ENCODE results near the gene ADNP.

ADNP gene

DNA sequence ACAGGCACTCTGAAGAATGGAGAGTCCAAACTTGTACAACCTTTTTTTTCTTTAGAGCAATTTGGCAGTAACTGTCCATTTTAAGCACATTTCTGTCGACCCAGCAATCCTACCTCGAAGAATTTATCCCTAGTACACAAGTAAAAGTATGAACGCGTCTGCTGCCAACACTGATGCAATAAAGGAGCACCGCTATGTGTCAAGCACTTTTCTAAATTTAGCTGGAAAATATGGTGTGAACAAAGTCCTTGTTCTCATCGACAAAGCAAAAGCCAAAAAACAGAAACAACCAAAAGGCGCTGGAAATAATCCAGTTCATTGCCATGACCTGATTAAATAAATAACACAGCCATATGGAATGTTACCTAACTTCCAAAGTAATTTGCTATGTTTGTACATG is 26.0 kb upstream of the ADNP start:
- Mint-ChIP-seq H3K27ac (peak overlapping the region; percentile 96), H3K4me3 (peak overlapping the region; percentile 93), H3K27me3 (ENCODE audit: low read depth) (no peaks in the 10 kb centered on the region), H3K4me1 (ENCODE audit: low read depth) (peaks cover 44% of the 10 kb centered on the region), H3K36me3 (ENCODE audit: low read depth) (peaks cover 16% of the 10 kb centered on the region), H3K9me3 (no peaks in the 10 kb centered on the region)

DNA sequence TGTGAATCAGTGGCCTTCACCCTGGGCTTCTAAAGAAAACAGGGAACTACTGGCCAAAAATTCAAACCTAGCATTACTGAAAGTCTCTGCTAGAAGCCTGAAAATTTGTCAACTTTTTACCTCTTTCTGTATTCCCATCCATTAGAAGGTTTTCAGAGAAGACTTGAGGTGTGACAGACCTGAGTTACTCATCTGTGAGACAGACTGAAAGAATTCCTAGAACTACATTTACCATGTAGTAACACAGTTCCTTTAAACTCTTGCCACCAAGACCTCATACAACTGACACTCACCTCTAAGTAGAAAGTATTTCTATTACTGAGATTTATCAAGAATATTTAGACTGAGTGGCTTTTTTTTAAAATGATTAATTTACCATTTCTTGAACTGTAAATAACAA is 22.6 kb upstream of the ADNP start:
- no peaks in the 10 kb centered on the region for H3K9me3 Mint-ChIP-seq
- no peak overlapping the region for H3K27ac Mint-ChIP-seq
- H3K4me1 Mint-ChIP-seq (ENCODE audit: low read depth), result peaks cover 30% of the 10 kb centered on the region
- H3K36me3 Mint-ChIP-seq (ENCODE audit: low read depth), result peaks cover 16% of the 10 kb centered on the region
- H3K27me3 Mint-ChIP-seq (ENCODE audit: low read depth), result no peaks in the 10 kb centered on the region
- no peak overlapping the region for H3K4me3 Mint-ChIP-seq

DNA sequence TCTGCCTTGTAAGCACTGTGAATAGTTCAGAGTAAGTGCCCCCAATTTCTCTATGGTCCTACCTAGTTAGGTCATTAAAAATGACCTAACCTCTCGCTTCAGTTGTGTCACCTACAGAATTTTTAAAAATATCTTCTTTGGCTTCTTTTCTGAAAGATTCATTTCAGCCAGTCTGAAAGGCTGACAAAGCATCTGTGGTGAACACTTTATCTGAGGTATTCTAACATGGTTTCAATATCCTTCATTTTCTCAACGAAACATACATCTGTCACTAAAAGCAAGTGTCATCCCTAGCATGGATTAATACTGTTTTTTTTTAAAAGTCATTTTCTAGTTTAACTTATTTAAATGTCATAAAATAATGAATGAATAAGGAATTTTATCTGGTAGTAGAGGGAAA is 22.0 kb upstream of the ADNP start:
- H3K27ac Mint-ChIP-seq, result no peak overlapping the region
- H3K9me3 Mint-ChIP-seq, result no peaks in the 10 kb centered on the region
- H3K36me3 Mint-ChIP-seq (ENCODE audit: low read depth), result peaks cover 19% of the 10 kb centered on the region
- H3K4me3 Mint-ChIP-seq, result no peak overlapping the region
- no peaks in the 10 kb centered on the region for H3K27me3 Mint-ChIP-seq (ENCODE audit: low read depth)
- peaks cover 31% of the 10 kb centered on the region for H3K4me1 Mint-ChIP-seq (ENCODE audit: low read depth)

DNA sequence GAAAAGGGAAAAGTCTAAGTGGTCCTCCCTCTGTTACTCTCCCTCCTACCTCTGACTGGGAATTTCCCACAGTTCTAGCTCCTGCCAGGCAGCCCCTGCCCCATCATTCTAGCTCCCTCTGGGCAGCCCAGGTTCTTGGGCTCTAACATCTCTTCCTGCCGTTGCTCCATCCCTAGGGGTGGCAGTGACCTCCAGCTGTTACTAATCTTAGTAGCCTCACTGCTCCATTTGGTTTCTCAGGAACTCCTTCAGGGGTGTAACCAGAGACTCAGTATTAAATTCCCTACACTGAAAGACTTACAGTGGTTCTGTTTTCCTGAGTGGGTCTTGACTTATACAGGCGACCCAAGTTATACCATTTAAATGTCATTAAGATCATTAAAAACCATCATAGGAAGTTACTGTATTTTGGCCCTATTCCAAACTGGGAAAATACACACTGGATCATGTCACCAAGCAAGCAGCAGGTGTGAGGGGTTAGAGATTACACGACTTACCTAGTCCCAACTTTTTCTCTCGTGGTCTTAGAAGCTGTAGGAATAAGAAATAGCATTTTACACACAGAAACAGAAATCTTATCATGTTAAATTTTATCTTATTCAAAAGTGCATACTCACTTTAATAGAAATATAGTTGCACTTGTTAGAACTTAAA is 17.0 kb upstream of the ADNP start:
- no peak overlapping the region for H3K27ac Mint-ChIP-seq
- no peak overlapping the region for H3K4me3 Mint-ChIP-seq
- no peaks in the 10 kb centered on the region for H3K9me3 Mint-ChIP-seq
- H3K27me3 Mint-ChIP-seq (ENCODE audit: low read depth), result no peaks in the 10 kb centered on the region
- peaks cover 29% of the 10 kb centered on the region for H3K36me3 Mint-ChIP-seq (ENCODE audit: low read depth)
- peaks cover 7% of the 10 kb centered on the region for H3K4me1 Mint-ChIP-seq (ENCODE audit: low read depth)

DNA sequence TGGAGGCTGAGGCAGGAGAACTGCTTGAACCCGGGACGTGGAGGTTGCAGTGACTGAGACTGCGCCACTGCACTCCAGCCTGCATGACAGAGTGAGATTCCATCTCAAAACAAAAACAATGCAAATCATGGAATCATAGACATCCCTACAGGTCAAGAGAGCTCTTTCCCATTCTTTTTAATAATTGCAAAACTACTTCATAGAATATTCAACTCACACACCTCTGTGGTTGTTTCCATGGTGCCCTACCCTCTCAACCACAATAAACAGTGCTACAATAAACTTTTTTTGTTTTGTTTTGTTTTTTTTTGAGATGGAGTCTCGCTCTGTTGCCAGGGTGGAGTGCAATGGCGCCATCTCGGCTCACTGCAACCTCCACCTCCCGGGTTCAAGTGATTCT is 11.8 kb upstream of the ADNP start:
- H3K27me3 Mint-ChIP-seq (ENCODE audit: low read depth), result no peaks in the 10 kb centered on the region
- no peaks in the 10 kb centered on the region for H3K9me3 Mint-ChIP-seq
- peaks cover 2% of the 10 kb centered on the region for H3K4me1 Mint-ChIP-seq (ENCODE audit: low read depth)
- H3K27ac Mint-ChIP-seq, result no peak overlapping the region
- H3K36me3 Mint-ChIP-seq (ENCODE audit: low read depth), result peaks cover 34% of the 10 kb centered on the region
- H3K4me3 Mint-ChIP-seq, result no peak overlapping the region

DNA sequence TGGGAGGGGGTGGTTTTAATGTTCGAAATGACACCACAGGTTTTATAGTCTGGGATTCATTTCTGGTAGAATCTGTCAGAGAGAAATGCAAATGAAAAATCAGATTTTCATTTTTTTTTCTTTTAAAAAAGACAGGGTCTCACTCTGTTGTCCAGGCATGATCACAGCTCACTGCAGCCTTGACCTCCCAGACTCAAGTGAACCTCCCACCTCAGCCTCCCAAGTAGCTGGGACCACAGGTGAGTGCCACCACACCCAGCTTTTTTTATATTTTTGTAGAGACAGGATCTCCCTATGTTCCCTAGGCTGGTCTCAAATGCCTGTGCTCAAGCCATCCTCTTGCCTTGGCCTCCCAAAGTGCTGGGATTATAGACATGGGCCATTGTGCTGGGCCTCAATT is 2.4 kb upstream of the ADNP start:
- Mint-ChIP-seq H3K27ac (no peak overlapping the region), H3K27me3 (ENCODE audit: low read depth) (no peaks in the 10 kb centered on the region), H3K36me3 (ENCODE audit: low read depth) (peaks cover 32% of the 10 kb centered on the region), H3K4me1 (ENCODE audit: low read depth) (peaks cover 15% of the 10 kb centered on the region), H3K9me3 (no peaks in the 10 kb centered on the region), H3K4me3 (no peak overlapping the region)

DNA sequence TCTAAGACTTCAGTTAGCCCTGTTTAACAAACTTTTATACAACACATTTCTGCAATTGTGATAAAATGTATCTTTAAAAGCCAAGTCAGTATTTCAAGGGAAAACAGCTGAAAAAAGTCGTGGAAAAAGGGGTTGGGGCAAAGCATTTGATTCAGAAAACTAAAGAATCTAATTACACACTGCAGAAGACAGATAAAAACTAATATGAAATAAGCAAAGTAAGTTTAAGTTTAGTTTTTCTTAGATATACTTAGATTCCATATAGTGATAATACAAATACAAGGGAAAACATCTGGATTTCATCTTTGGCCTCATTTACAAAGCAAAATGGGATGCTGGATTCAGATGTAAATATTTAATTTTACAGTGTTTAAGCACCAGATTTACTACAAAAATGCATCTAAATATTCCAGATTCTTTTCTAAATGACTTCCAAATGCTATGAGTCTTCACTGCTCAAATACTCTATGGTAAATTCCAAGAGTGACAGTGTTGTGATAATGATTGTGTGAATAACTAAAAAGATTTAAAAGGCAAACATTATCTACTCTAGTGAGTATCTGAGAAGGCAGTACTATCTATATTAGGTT is 1.5 kb upstream of the ADNP start:
- peaks cover 37% of the 10 kb centered on the region for H3K36me3 Mint-ChIP-seq (ENCODE audit: low read depth)
- peak overlapping the region; percentile 9 for H3K27ac Mint-ChIP-seq
- no peak overlapping the region for H3K4me3 Mint-ChIP-seq
- no peaks in the 10 kb centered on the region for H3K9me3 Mint-ChIP-seq
- no peaks in the 10 kb centered on the region for H3K27me3 Mint-ChIP-seq (ENCODE audit: low read depth)
- peaks cover 22% of the 10 kb centered on the region for H3K4me1 Mint-ChIP-seq (ENCODE audit: low read depth)

DNA sequence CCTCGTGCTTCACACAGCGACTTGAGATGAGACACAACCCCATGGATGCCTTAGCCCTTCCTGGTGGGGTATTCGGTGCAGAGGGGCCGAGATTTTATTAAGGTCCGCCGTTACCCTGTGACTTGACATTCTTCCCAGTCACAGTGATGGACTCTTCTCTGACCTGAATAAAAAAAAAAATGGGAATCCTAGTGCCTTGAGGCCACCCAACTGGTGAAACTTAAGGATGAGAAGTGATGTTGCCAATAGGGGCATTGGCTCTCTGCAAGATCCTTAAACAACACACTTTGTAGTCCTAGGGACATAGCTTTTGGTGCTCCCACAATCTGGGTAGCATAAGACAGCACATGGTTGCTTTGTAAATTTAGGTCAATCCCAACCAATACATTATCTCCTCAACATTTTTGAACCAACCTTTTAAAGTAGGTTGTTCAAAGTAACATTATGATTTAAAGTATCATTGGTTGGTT is 814 bp upstream of the ADNP start:
- H3K9me3 Mint-ChIP-seq, result no peaks in the 10 kb centered on the region
- peaks cover 27% of the 10 kb centered on the region for H3K4me1 Mint-ChIP-seq (ENCODE audit: low read depth)
- H3K4me3 Mint-ChIP-seq, result peak overlapping the region; percentile 83
- peak overlapping the region; percentile 75 for H3K27ac Mint-ChIP-seq
- peaks cover 44% of the 10 kb centered on the region for H3K36me3 Mint-ChIP-seq (ENCODE audit: low read depth)
- H3K27me3 Mint-ChIP-seq (ENCODE audit: low read depth), result no peaks in the 10 kb centered on the region

DNA sequence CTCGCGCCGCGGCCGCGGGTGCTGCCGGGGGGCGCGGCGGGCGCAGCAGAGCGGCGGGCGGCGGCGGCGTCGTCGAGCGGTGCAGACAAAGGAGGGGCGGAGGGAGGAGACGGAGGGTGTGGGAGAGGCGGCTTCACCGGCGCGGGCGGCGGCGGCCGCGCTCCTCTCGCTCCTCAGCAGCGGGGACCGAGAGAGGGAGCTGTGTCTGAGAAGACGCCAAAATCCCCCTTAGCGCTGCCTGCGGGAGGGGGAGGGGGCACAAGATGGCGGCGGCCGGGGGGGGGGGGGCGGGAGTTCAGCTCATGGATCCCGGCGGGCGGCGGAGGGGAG is 296 bp downstream of the ADNP start:
- H3K36me3 Mint-ChIP-seq (ENCODE audit: low read depth), result peaks cover 41% of the 10 kb centered on the region
- H3K4me1 Mint-ChIP-seq (ENCODE audit: low read depth), result peaks cover 28% of the 10 kb centered on the region
- H3K9me3 Mint-ChIP-seq, result no peaks in the 10 kb centered on the region
- peak overlapping the region; percentile 83 for H3K27ac Mint-ChIP-seq
- H3K4me3 Mint-ChIP-seq, result peak overlapping the region; percentile 80
- H3K27me3 Mint-ChIP-seq (ENCODE audit: low read depth), result no peaks in the 10 kb centered on the region

DNA sequence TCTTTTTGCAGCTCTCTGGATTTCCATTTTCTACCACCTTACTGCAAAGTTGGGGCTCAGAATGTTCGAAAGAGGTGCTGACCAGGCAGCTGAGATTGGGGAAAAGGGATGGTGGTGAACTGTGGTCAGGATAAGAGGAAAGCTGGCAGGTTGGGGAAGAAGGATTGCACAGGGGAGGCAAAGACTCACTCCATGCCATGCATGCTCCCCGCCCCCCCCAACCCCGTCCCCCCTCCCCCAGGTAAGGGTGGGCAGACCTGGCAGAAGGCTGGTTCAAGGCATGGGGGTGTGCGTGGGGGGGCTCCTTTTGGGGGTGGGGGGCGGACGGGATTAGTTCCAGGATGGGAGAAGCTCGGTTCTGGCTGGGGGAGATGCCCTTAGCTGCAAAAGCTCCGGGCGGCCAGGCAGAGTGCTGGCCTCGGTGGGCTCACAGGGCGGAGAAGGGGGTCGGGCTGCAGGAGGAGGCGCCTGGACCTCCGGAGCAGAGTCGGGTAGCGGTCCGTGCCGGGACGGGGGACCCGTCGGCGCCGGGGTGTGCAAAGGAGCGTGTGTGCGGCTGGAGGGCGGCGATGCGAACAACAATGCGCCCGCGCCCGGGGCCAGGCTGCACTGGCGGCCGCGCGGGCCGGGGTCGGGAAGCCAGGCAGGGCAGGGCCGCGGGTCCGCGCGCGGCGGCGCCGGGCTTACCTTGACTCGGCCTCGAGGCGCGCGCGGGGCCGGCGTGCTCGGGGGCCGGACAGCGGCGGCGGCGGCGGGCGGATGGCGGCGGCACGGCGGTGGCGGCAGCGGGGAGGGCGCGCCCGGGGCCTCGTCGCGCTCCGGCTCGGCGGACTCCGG is 880 bp downstream of the ADNP start:
- peaks cover 38% of the 10 kb centered on the region for H3K36me3 Mint-ChIP-seq (ENCODE audit: low read depth)
- H3K9me3 Mint-ChIP-seq, result no peaks in the 10 kb centered on the region
- peaks cover 31% of the 10 kb centered on the region for H3K4me1 Mint-ChIP-seq (ENCODE audit: low read depth)
- no peaks in the 10 kb centered on the region for H3K27me3 Mint-ChIP-seq (ENCODE audit: low read depth)
- H3K4me3 Mint-ChIP-seq, result peak overlapping the region; percentile 92
- peak overlapping the region; percentile 92 for H3K27ac Mint-ChIP-seq

DNA sequence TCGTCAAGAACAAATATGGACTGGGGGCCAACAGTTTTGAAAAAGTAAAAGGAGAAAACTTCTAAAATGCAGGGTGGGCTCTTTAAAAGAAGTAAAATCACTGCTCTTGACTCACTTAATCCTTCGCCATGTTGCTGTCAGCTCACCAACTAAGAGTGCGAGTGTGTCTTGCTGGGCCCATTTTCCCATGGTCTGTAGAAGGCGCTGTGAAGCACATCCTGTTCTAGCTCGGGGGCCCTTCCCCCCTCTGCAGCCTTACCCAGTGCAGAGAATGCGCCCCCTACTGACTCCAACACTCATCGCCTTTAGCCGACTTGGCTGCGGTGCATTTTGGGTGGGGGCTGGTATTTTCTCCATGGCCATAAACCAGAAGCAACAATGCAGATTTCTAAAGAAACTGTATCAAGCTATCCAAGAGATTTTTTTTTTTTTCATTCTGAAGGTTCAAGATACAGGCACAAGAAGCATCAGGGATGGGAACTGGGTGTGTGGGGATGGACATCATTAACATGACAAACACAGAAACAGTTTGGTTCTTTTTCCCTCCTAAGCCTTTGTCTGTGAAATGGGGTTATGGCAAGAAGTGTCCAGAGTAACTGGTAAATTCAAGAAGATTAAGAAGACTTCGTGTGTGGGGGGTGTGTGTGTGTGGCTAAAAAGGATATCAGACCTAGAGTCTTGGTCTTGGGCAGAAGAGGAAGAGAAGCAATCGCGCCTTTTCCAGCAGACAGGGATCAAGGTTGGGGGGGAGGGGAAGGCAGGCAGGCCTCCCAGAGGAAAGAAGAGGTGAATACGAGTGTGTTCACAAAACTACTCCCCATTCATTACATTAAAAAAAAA is 1.7 kb downstream of the ADNP start:
- Mint-ChIP-seq H3K4me3 (peak overlapping the region; percentile 92), H3K36me3 (ENCODE audit: low read depth) (peaks cover 39% of the 10 kb centered on the region), H3K4me1 (ENCODE audit: low read depth) (peaks cover 35% of the 10 kb centered on the region), H3K9me3 (no peaks in the 10 kb centered on the region), H3K27me3 (ENCODE audit: low read depth) (no peaks in the 10 kb centered on the region), H3K27ac (peak overlapping the region; percentile 92)

DNA sequence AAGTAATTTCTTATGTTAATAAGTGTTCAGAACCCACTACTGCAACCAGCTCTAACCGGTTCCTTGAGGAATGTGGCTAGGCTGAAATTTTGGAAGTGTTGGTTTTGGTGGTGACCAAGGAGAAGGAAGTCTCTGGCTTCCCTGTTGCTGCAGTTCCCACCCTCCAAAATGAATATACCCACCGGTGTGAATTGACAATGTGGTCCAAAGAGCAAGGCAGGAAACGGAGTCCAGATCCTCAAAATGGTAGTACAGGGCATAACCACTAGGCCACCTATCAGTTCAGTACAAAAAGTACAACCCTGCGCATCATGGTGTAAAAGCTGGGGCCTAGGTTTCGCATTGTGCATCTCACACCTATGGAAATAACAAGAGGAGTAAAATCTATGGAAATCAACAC is 2.8 kb downstream of the ADNP start:
- Mint-ChIP-seq H3K4me1 (ENCODE audit: low read depth) (peaks cover 35% of the 10 kb centered on the region), H3K27me3 (ENCODE audit: low read depth) (no peaks in the 10 kb centered on the region), H3K36me3 (ENCODE audit: low read depth) (peaks cover 34% of the 10 kb centered on the region), H3K9me3 (no peaks in the 10 kb centered on the region), H3K27ac (peak overlapping the region; percentile 36), H3K4me3 (peak overlapping the region; percentile 92)

DNA sequence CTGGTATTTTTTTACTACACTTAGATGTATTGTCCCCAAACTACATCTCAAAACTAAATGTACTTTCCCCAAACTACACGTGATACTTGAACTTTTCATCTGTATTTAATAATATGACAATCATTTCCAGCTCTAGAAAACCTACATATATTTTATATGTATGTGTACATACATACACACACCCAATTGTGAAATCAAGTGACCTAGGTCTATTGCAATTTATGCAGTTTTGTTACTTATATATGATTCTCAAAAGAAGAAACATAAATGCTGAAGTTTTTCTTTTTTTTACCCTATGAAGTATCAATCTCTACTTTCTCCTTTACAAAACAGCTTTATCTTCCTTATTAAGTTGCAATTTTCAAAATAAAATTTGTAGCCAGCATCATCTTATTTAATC is 4.7 kb downstream of the ADNP start:
- Mint-ChIP-seq H3K4me1 (ENCODE audit: low read depth) (peaks cover 38% of the 10 kb centered on the region), H3K9me3 (no peaks in the 10 kb centered on the region), H3K27me3 (ENCODE audit: low read depth) (no peaks in the 10 kb centered on the region), H3K4me3 (no peak overlapping the region), H3K36me3 (ENCODE audit: low read depth) (peaks cover 37% of the 10 kb centered on the region), H3K27ac (no peak overlapping the region)

DNA sequence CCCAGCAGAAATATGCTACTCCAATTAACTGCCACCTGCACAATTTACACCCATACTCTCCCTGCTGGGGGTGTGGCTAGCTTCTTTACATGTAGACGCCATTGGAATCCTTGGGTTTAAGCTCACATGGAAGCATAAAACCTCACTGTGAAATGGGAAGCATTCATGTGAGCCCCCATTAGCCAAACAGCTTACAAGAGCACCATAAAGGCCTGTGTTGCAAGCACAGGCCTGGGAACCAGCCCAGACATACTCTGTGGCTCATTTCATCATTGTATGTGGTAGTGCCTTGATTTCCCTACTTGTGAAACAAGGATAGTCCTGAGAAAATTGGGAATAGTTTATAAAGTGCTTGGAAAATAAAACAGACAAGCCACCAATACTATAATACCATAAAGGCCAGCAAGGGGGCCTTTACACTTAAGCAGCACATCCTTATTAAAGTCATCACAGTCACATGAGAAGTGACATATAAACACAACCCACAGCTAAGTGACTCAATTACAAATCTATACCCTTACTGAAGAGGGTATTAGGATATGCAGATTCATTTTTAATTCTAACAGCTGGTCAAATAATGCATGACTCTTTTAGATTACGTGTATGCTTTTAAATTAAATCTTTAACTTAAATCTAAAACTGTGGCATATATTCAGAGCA is 6.8 kb downstream of the ADNP start:
- Mint-ChIP-seq H3K36me3 (ENCODE audit: low read depth) (peaks cover 34% of the 10 kb centered on the region), H3K9me3 (no peaks in the 10 kb centered on the region)

More for the DNA sequence above, 6.8 kb downstream of the ADNP start:
- no peak overlapping the region for H3K27ac Mint-ChIP-seq
- H3K4me3 Mint-ChIP-seq, result no peak overlapping the region
- no peaks in the 10 kb centered on the region for H3K27me3 Mint-ChIP-seq (ENCODE audit: low read depth)
- H3K4me1 Mint-ChIP-seq (ENCODE audit: low read depth), result peaks cover 36% of the 10 kb centered on the region
